Motor neuron (in vitro differentiated cells): ENCODE results near the gene SLC8A1. TPM values are rescaled to one million over a fixed set of nuclear protein-coding genes. Genes with fewer than 3 reads are reported as not detected.

Source experiments
- ATAC-seq, 8 experiments: fragments of 200-7000 bp; cut with Tn5 transposase; replicated peaks in 6 of 8; 2 replicates each; pipeline ENCODE4 v1.8.0; 2021; ENCODE audit warnings: mild to moderate bottlenecking in 8 of 8, moderate library complexity in 8 of 8
- H3K27ac ChIP-seq, 2 donors: fragments of 250-450 bp; sonication (Bioruptor Pico); 2 replicates each; pipeline ENCODE4 v1.9.0; 2021; ENCODE audit warnings: antibody characterized with exemption in 2 of 2, mild to moderate bottlenecking in 2 of 2, moderate library complexity in 1 of 2
- H3K4me1 ChIP-seq, 2 donors: fragments of 250-450 bp; sonication (Bioruptor Pico); replicated peaks in 1 of 2; 2 replicates each; pipeline ENCODE4 v1.6.1; 2021; ENCODE audit warnings: antibody characterized with exemption in 2 of 2, mild to moderate bottlenecking in 2 of 2, moderate library complexity in 1 of 2
- H3K4me3 ChIP-seq, 5 donors: fragments of 250-450 bp; sonication (Bioruptor Pico); 2 replicates each; pipeline ENCODE4 v1.9.0; 2021; ENCODE audit warnings: antibody characterized with exemption in 5 of 5, mild to moderate bottlenecking in 5 of 5, moderate library complexity in 4 of 5
- WGBS, 10 experiments: fragments of 450-650 bp; shearing (Covaris generic); methylation state at CpG; one replicate each; pipeline ENCODE4 v1.0.0; 2022; 5-methylcytosine and 5-hydroxymethylcytosine counted together
- in situ Hi-C, 9 experiments: fragments of 400-800 bp; cut with MboI; loops; one replicate each; pipeline ENCODE4 v1.15.0; 2021; ENCODE audit warnings: low sequenced_read_pairs in 9 of 9, low pct_unique_long_range_greater_than_20kb in 2 of 9; ENCODE audit not compliant: unreplicated experiment in 9 of 9
- total RNA-seq, 8 experiments: library from RNA; unstranded; fragments of 300-600 nt; gene quantifications; 2 replicates each; pipeline versions ENCODE4 v1.2.3 to v1.2.4, GENCODE V29; 2022

Gene SLC8A1
- total RNA-seq, 8 experiments from 2014 or later: 0.27 to 55.1 (median 24.5) TPM

- 0 to 100% (median 18%) methylated on average over 1 of the region's 1 CpG; no CpG with 5 or more reads in 1 of the 10 experiments for WGBS, 10 experiments
- no peak overlapping the region for H3K4me3 ChIP-seq
- ATAC-seq: no peak
- peaks cover 0 to 12% of the 10 kb centered on the region in 2 donors for H3K4me1 ChIP-seq
- H3K27ac ChIP-seq: no peak overlapping the region
- in situ Hi-C loops: no loop called here
Observed at GRCh38 chr2:40168546-40168945, 283.3 kb downstream of the SLC8A1 start.

- in situ Hi-C loops: no loop called here
- Histone ChIP-seq H3K4me1 (peaks cover 0 to 10% of the 10 kb centered on the region in 2 donors), H3K4me3 (no peak overlapping the region), H3K27ac (no peak overlapping the region)
- 0 to 100% (median 80%) methylated on average over 1 to 4 of the region's 4 CpGs; no CpG with 5 or more reads in 3 of the 10 experiments for WGBS, 10 experiments
- ATAC-seq: no peak
Observed at GRCh38 chr2:40168032-40168431, 283.9 kb downstream of the SLC8A1 start.

- 0 to 38% (median 13%) methylated on average over 1 to 2 of the region's 2 CpGs; no CpG with 5 or more reads in 5 of the 10 experiments for WGBS, 10 experiments
- no peak overlapping the region for H3K4me3 ChIP-seq
- ATAC-seq: peak in 1 of 8 experiments; percentile 29
- peaks cover 0 to 10% of the 10 kb centered on the region in 2 donors for H3K4me1 ChIP-seq
- in situ Hi-C loops: no loop called here
- H3K27ac ChIP-seq: no peak overlapping the region
Observed at GRCh38 chr2:40166006-40166405, 285.9 kb downstream of the SLC8A1 start.

GRCh38 chr2:40165509-40165844 lies 286.4 kb downstream of the SLC8A1 start:
- WGBS, 10 experiments: 57 to 100% (median 75%) methylated on average over 1 to 4 of the region's 4 CpGs; no CpG with 5 or more reads in 3 of the 10 experiments
- peaks cover 0 to 10% of the 10 kb centered on the region in 2 donors for H3K4me1 ChIP-seq
- in situ Hi-C loops: no loop called here
- no peak overlapping the region for H3K4me3 ChIP-seq
- ATAC-seq: no peak
- no peak overlapping the region for H3K27ac ChIP-seq

GRCh38 chr2:40164736-40165508 lies 287.0 kb downstream of the SLC8A1 start:
- in situ Hi-C loops: no loop called here
- 60 to 95% (median 84%) methylated on average over 2 to 8 of the region's 9 CpGs for WGBS, 10 experiments
- peaks cover 0 to 10% of the 10 kb centered on the region in 2 donors for H3K4me1 ChIP-seq
- no peak for ATAC-seq
- no peak overlapping the region for H3K27ac ChIP-seq
- no peak overlapping the region for H3K4me3 ChIP-seq

- H3K4me1 ChIP-seq: no peaks in the 10 kb centered on the region
- H3K4me3 ChIP-seq: no peak overlapping the region
- ATAC-seq: no peak
- in situ Hi-C loops: no loop called here
- 0 to 71% (median 60%) methylated on average over 1 of the region's 1 CpG; no CpG with 5 or more reads in 5 of the 10 experiments for WGBS, 10 experiments
- H3K27ac ChIP-seq: no peak overlapping the region
Observed at GRCh38 chr2:40161986-40162385, 289.9 kb downstream of the SLC8A1 start.

GRCh38 chr2:40160751-40161218 lies 291.1 kb downstream of the SLC8A1 start:
- in situ Hi-C loops: no loop called here
- H3K27ac ChIP-seq: no peak overlapping the region
- no peak overlapping the region for H3K4me3 ChIP-seq
- H3K4me1 ChIP-seq: no peaks in the 10 kb centered on the region
- ATAC-seq: no peak
- 8 to 100% (median 72%) methylated on average over 1 to 2 of the region's 2 CpGs for WGBS, 10 experiments

- 35 to 100% (median 80%) methylated on average over 1 to 2 of the region's 2 CpGs; no CpG with 5 or more reads in 1 of the 10 experiments for WGBS, 10 experiments
- Histone ChIP-seq H3K4me1 (no peaks in the 10 kb centered on the region), H3K4me3 (no peak overlapping the region), H3K27ac (no peak overlapping the region)
- in situ Hi-C loops: no loop called here
- no peak for ATAC-seq
Observed at GRCh38 chr2:40159333-40159732, 292.6 kb downstream of the SLC8A1 start.

- no peak for ATAC-seq
- Histone ChIP-seq H3K4me1 (no peaks in the 10 kb centered on the region), H3K27ac (no peak overlapping the region), H3K4me3 (no peak overlapping the region)
- 71 to 100% (median 85%) methylated on average over 1 to 5 of the region's 5 CpGs; no CpG with 5 or more reads in 2 of the 10 experiments for WGBS, 10 experiments
- in situ Hi-C loops: no loop called here
Observed at GRCh38 chr2:40158781-40159180, 293.1 kb downstream of the SLC8A1 start.

GRCh38 chr2:40155728-40156127 lies 296.2 kb downstream of the SLC8A1 start:
- no peak overlapping the region for H3K27ac ChIP-seq
- in situ Hi-C loops: no loop called here
- 20 to 100% (median 88%) methylated on average over 1 to 2 of the region's 2 CpGs; no CpG with 5 or more reads in 3 of the 10 experiments for WGBS, 10 experiments
- ATAC-seq: no peak
- H3K4me1 ChIP-seq: no peaks in the 10 kb centered on the region
- no peak overlapping the region for H3K4me3 ChIP-seq

GRCh38 chr2:40150266-40150665 lies 301.6 kb downstream of the SLC8A1 start:
- H3K4me1 ChIP-seq: no peaks in the 10 kb centered on the region
- H3K4me3 ChIP-seq: no peak overlapping the region
- peak in 1 of 8 experiments; percentile 19 for ATAC-seq
- in situ Hi-C loops: no loop called here
- 56 to 100% (median 75%) methylated on average over 1 to 4 of the region's 4 CpGs; no CpG with 5 or more reads in 3 of the 10 experiments for WGBS, 10 experiments
- H3K27ac ChIP-seq: no peak overlapping the region

- no peak overlapping the region for H3K27ac ChIP-seq
- ATAC-seq: no peak
- peaks cover 0 to 2% of the 10 kb centered on the region in 2 donors for H3K4me1 ChIP-seq
- WGBS, 10 experiments: 63 to 90% (median 85%) methylated on average over 2 to 6 of the region's 6 CpGs; no CpG with 5 or more reads in 2 of the 10 experiments
- in situ Hi-C loops: no loop called here
- no peak overlapping the region for H3K4me3 ChIP-seq
Observed at GRCh38 chr2:40148334-40148733, 303.6 kb downstream of the SLC8A1 start.

GRCh38 chr2:40147360-40147759 lies 304.5 kb downstream of the SLC8A1 start:
- H3K4me3 ChIP-seq: no peak overlapping the region
- no peak for ATAC-seq
- 33 to 83% (median 63%) methylated on average over 1 to 2 of the region's 2 CpGs; no CpG with 5 or more reads in 5 of the 10 experiments for WGBS, 10 experiments
- H3K4me1 ChIP-seq: peaks cover 0 to 9% of the 10 kb centered on the region in 2 donors
- no peak overlapping the region for H3K27ac ChIP-seq
- in situ Hi-C loops: no loop called here

GRCh38 chr2:40144022-40144421 lies 307.9 kb downstream of the SLC8A1 start:
- in situ Hi-C loops: no loop called here
- Histone ChIP-seq H3K4me1 (peaks cover 0 to 9% of the 10 kb centered on the region in 2 donors), H3K4me3 (no peak overlapping the region), H3K27ac (no peak overlapping the region)
- no peak for ATAC-seq
